Naive thymus-derived CD8-positive, alpha-beta T cell (primary cell): ENCODE data around the gene PPP1R10. TPM values are rescaled to one million over a fixed set of nuclear protein-coding genes. Genes with fewer than 3 reads are reported as not detected.

Experiments
- ATAC-seq, 2 donors: fragments of 150-1000 bp; cut with Tn5 transposase in 1 of 2; sonication (Bioruptor Pico), chemical (Tn5 transposase) in 1 of 2; 1 replicate in 1 of 2; 2 replicates in 1 of 2; pipeline ENCODE4 v1.10.0; 2021; ENCODE audit warnings: mild to moderate bottlenecking in 2 of 2, moderate library complexity in 2 of 2
- POLR2A ChIA-PET: fragments of 350-600 bp; sonication (Branson Sonifier 250); formaldehyde crosslinking; loops from one replicate; lab custom pipeline; 2021; ENCODE audit warnings: antibody characterized with exemption; lab: Charles Lee
- DNase-seq, 10 donors: peaks; one replicate each; pipeline versions ENCODE4 v3.0.0 to v3.0.0-alpha.2; 2020 to 2022
- H3K27ac Mint-ChIP-seq, 10 donors: one replicate each; pipeline ENCODE4 v1.8.0; 2020 to 2022; ENCODE audit warnings: mild to moderate bottlenecking in 10 of 10, mixed read lengths in 10 of 10, moderate library complexity in 4 of 10, inconsistent platforms in 1 of 10
- H3K27me3 Mint-ChIP-seq, 5 donors: one replicate each; pipeline ENCODE4 v1.8.0; 2021 to 2022; ENCODE audit warnings: mixed read lengths in 5 of 5
- H3K36me3 Mint-ChIP-seq, 3 donors: one replicate each; pipeline ENCODE4 v1.8.0; 2020 to 2022; ENCODE audit warnings: mixed read lengths in 3 of 3, mild to moderate bottlenecking in 2 of 3, inconsistent platforms in 1 of 3
- H3K4me1 Mint-ChIP-seq, 4 donors: one replicate each; pipeline ENCODE4 v1.8.0; 2021 to 2022; ENCODE audit warnings: mixed read lengths in 4 of 4
- H3K4me3 Mint-ChIP-seq, 10 donors: one replicate each; pipeline ENCODE4 v1.8.0; 2020 to 2022; ENCODE audit warnings: mild to moderate bottlenecking in 10 of 10, mixed read lengths in 10 of 10, moderate library complexity in 6 of 10, inconsistent platforms in 1 of 10
- H3K9me3 Mint-ChIP-seq, 9 donors: one replicate each; pipeline ENCODE4 v1.8.0; 2020 to 2022; ENCODE audit warnings: mixed read lengths in 9 of 9, mild to moderate bottlenecking in 3 of 9, inconsistent platforms in 1 of 9, moderate library complexity in 1 of 9
- polyA plus RNA-seq, 3 donors: library from polyadenylated mRNA; unstranded; fragments of 300-500 nt; fragmentation: Illumina TruSeq; gene quantifications; one replicate each; pipeline ENCODE4 v1.2.3, GENCODE V29; 2021
- total RNA-seq, 8 experiments: library from RNA in 2 of 8; stranded (reverse) in 2 of 8; gene quantifications; one replicate each; pipeline ENCODE4 v1.2.3 and lab custom pipeline; 2021 to 2026

The PPP1R10 gene
- total and polyA plus RNA-seq, 5 experiments from 2014 or later, result 16.9 to 193 (median 20.2) TPM

DNA sequence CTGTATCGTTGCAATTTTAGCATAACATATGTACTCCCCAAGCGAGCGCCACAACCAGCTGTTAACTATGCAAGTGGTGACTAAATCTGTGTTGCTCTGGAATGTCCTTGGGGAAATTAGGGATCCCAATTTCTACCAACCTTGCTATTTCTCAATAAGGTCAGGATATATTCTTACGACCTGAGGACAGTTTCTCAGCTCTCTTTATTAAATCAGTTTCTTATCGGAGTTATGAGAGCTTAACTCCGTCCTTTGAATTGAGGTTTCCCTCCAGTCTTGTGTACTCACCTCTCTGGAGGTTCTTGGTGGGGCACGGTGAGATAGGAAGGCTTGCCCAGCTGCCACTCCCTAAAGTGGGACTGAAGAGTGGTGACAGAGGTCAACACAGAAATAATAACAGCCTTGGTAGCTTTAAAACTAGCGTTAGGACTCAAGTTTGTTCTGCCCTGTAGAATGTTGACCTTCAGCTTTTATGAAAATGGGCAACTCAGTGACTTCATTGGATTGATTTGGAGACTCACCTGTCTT lies 1.3 kb upstream of the PPP1R10 start:
- H3K27me3 Mint-ChIP-seq, result peaks cover 0 to 8% (median 0%) of the 10 kb centered on the region in 5 donors
- no peak for ATAC-seq
- H3K4me1 Mint-ChIP-seq, result peaks cover 15 to 48% (median 38%) of the 10 kb centered on the region in 4 donors
- H3K9me3 Mint-ChIP-seq, result peaks cover 0 to 3% (median 0%) of the 10 kb centered on the region in 9 donors
- peaks cover 23 to 68% (median 26%) of the 10 kb centered on the region in 3 donors for H3K36me3 Mint-ChIP-seq
- POLR2A ChIA-PET, result interaction anchor here (0.9 to 2.4 kb wide), 35 partner anchors 8 to 923 kb away, joined by 3 to 24 read pairs (median 5); partner anchors contain the start of genes ABCF1, ATAT1, C6orf136 and DHX16
- DNase-seq, result no peak
- H3K4me3 Mint-ChIP-seq, result peak overlapping the region; percentile 92 to 100 (median 99)
- peak overlapping the region; percentile 99 to 100 (median 100) for H3K27ac Mint-ChIP-seq

GRCh38 chr6:30617565-30618269 lies 674 bp upstream of the PPP1R10 start, which contains the start of gene MRPS18B:
TSS of gene MRPS18B (plus strand) at chr6:30617840. CDS start at chr6:30617866, 26 bp downstream.
- ATAC-seq (peak; percentile 71 to 79), DNase-seq (peak; percentile 91 to 100 (median 98))
- POLR2A ChIA-PET, result interaction anchor here (0.6 to 2.4 kb wide), 43 partner anchors 8 to 924 kb away, joined by 3 to 24 read pairs (median 4); partner anchors contain the start of genes ABCF1, ATAT1, C6orf136 and DHX16
- Mint-ChIP-seq H3K27ac (peak within 1 kb of the TSS; percentile 99 to 100 (median 100)), H3K27me3 (peaks cover 0 to 8% (median 0%) of the 10 kb centered on the region in 5 donors), H3K36me3 (peaks cover 23 to 64% (median 26%) of the 10 kb centered on the region in 3 donors), H3K9me3 (peaks cover 0 to 3% (median 0%) of the 10 kb centered on the region in 9 donors), H3K4me1 (peaks cover 16 to 55% (median 44%) of the 10 kb centered on the region in 4 donors), H3K4me3 (peak within 1 kb of the TSS; percentile 92 to 100 (median 99))

DNA sequence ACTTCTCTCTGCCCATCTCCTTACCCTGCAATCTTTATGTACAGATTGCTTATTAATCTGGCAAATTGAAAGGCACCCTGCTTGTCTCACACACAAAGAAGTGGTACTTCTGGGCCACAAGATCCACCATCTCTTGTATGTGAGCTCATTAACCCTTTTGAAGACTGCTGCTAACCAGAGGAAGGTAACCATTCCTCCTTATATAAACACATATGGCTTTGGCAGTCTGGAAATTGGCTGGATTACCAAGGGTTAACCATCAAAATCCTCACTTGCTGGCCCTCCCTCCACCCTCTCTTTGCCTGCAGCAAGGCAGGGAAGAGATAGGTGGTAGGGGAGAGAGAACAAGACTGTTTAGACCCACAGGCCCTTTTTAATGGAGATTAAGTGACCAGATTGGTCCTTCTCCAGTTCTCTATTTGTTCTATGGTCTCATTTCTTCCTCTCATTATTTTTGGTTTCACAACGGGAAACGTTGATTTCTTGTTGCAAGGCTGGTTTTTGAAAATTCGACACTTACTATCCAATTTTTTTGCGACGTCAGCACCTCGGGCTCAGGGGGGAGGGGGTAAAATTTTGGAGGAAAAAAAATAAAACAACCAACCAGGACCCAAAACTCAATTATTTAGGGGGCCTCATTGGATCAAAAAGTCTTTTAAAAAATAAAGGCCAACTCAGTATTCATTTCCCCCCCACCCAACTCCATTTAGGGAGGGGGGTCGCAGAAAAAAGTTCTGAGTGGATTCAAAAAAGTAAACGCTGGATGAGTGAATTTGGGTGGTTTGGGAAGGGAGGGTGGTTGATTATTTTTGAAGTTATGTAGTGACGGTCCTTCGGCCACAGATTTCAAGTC lies 859 bp downstream of the PPP1R10 start:
- peak overlapping the region; percentile 92 to 100 (median 99) for H3K4me3 Mint-ChIP-seq
- H3K4me1 Mint-ChIP-seq, result peaks cover 26 to 69% (median 53%) of the 10 kb centered on the region in 4 donors
- peak in 9 of 10 donors; percentile 27 to 68 (median 62) for DNase-seq
- POLR2A ChIA-PET, result interaction anchor here (0.7 to 4.7 kb wide), 27 partner anchors 11 to 729 kb away, joined by 3 to 78 read pairs (median 12); partner anchors contain the start of genes ABCF1, ATAT1, C6orf136 and DHX16
- H3K27me3 Mint-ChIP-seq, result peaks cover 0 to 8% (median 0%) of the 10 kb centered on the region in 5 donors
- peaks cover 23 to 52% (median 23%) of the 10 kb centered on the region in 3 donors for H3K36me3 Mint-ChIP-seq
- peaks cover 0 to 3% (median 0%) of the 10 kb centered on the region in 9 donors for H3K9me3 Mint-ChIP-seq
- H3K27ac Mint-ChIP-seq, result peak overlapping the region; percentile 99 to 100 (median 100)
- peak in 1 of 2 donors; percentile 2 for ATAC-seq

- Mint-ChIP-seq H3K27me3 (peaks cover 0 to 8% (median 0%) of the 10 kb centered on the region in 5 donors), H3K36me3 (peaks cover 22 to 48% (median 23%) of the 10 kb centered on the region in 3 donors), H3K4me3 (peak overlapping the region; percentile 92 to 100 (median 99)), H3K4me1 (peaks cover 30 to 77% (median 59%) of the 10 kb centered on the region in 4 donors), H3K9me3 (peaks cover 0 to 3% (median 0%) of the 10 kb centered on the region in 9 donors), H3K27ac (peak overlapping the region; percentile 99 to 100 (median 100))
- POLR2A ChIA-PET, result interaction anchor here (0.6 to 4.7 kb wide), 52 partner anchors 10 to 1208 kb away, joined by 3 to 78 read pairs (median 5); partner anchors contain the start of genes ABCF1, ATAT1, C6orf136 and DHX16
- DNase-seq (peak in 7 of 10 donors; percentile 18 to 68 (median 39)), ATAC-seq (no peak)
Measured at GRCh38 chr6:30615219-30615957, 1.7 kb downstream of the PPP1R10 start.

- Mint-ChIP-seq H3K4me1 (peaks cover 33 to 82% (median 65%) of the 10 kb centered on the region in 4 donors), H3K36me3 (peaks cover 22 to 45% (median 23%) of the 10 kb centered on the region in 3 donors), H3K27ac (peak overlapping the region; percentile 99 to 100 (median 100))
Measured at GRCh38 chr6:30614843-30615218, 2.2 kb downstream of the PPP1R10 start.

DNA sequence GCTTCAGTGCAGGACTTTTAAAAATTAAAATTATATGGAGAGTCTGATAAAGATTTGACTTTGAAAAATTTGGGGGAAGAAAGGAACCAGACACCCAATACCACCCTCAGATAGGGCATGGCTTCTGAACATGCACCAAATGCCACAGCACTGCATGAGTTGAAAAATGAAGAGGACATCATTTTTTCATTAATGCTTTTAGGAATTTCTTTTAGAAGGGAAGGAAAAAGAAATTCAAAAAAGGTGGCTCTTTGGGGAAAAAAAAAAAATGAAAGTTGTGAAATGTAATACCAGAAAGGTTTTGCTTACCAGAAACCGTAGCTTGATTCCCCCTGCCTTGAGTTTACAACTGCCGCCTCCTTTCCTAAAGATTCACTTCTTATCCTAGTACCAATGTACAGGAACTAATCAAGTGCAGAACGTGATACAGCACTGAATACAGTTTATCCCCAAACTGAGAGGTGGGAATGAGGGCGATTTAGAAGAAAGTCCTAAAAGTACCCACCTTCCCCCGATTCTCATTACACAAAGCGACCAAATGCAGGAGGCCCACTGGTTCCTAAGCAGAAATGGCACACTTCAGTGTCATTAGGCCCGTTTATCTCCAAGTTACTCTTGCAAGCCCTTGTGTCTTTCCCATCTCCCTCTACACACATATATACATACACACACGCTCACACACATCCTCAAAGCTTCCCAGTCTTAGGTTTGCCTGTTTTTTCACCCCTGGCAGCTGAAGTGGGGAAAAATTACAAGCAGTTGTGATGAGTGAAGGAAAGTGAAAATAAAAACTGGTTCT lies 2.8 kb downstream of the PPP1R10 start:
- Mint-ChIP-seq H3K36me3 (peaks cover 22 to 43% (median 23%) of the 10 kb centered on the region in 3 donors), H3K27ac (peak overlapping the region; percentile 99 to 100 (median 100))

More at GRCh38 chr6:30614843-30615218, 2.2 kb downstream of the PPP1R10 start:
- DNase-seq, result peak; percentile 54 to 95 (median 88)
- Mint-ChIP-seq H3K4me3 (peak overlapping the region; percentile 92 to 100 (median 99)), H3K9me3 (peaks cover 0 to 3% (median 0%) of the 10 kb centered on the region in 9 donors), H3K27me3 (peaks cover 0 to 8% (median 0%) of the 10 kb centered on the region in 5 donors)
- POLR2A ChIA-PET, result interaction anchor here (0.6 to 4.7 kb wide), 46 partner anchors 10 to 1208 kb away, joined by 3 to 78 read pairs (median 6); partner anchors contain the start of genes ABCF1, ATAT1, C6orf136 and GNL1
- peak; percentile 63 for ATAC-seq

GRCh38 chr6:30613251-30614043 lies 3.6 kb downstream of the PPP1R10 start:
- Mint-ChIP-seq H3K36me3 (peaks cover 22 to 48% (median 23%) of the 10 kb centered on the region in 3 donors), H3K27ac (peak overlapping the region; percentile 99 to 100 (median 100)), H3K9me3 (peaks cover 0 to 3% (median 0%) of the 10 kb centered on the region in 9 donors), H3K4me3 (peak overlapping the region; percentile 57 to 100 (median 98)), H3K27me3 (peaks cover 0 to 8% (median 0%) of the 10 kb centered on the region in 5 donors), H3K4me1 (peaks cover 37 to 81% (median 65%) of the 10 kb centered on the region in 4 donors)
- no peak for ATAC-seq
- POLR2A ChIA-PET, result interaction anchor here (0.6 to 4.7 kb wide), 20 partner anchors 8 to 149 kb away, joined by 3 to 78 read pairs (median 12); partner anchors contain the start of genes ABCF1, ATAT1, C6orf136 and GNL1
- no peak for DNase-seq

More for the DNA sequence above, 2.8 kb downstream of the PPP1R10 start:
- POLR2A ChIA-PET, result interaction anchor here (0.6 to 4.7 kb wide), 46 partner anchors 9 to 1209 kb away, joined by 3 to 78 read pairs (median 6); partner anchors contain the start of genes ABCF1, ATAT1, C6orf136 and GNL1
- Mint-ChIP-seq H3K4me1 (peaks cover 35 to 82% (median 65%) of the 10 kb centered on the region in 4 donors), H3K4me3 (peak overlapping the region; percentile 92 to 100 (median 99)), H3K27me3 (peaks cover 0 to 8% (median 0%) of the 10 kb centered on the region in 5 donors), H3K9me3 (peaks cover 0 to 3% (median 0%) of the 10 kb centered on the region in 9 donors)
- DNase-seq (peak in 2 of 10 donors; percentile 26 to 34), ATAC-seq (no peak)

GRCh38 chr6:30612687-30613248 lies 4.3 kb downstream of the PPP1R10 start:
- Mint-ChIP-seq H3K27ac (peak overlapping the region; percentile 99 to 100 (median 100)), H3K4me3 (peak overlapping the region in 2 of 10 donors; percentile 28 to 43), H3K27me3 (peaks cover 0 to 8% (median 0%) of the 10 kb centered on the region in 5 donors), H3K9me3 (peaks cover 0 to 3% (median 0%) of the 10 kb centered on the region in 9 donors), H3K4me1 (peaks cover 38 to 80% (median 64%) of the 10 kb centered on the region in 4 donors), H3K36me3 (peaks cover 22 to 55% (median 23%) of the 10 kb centered on the region in 3 donors)
- POLR2A ChIA-PET, result interaction anchor here (0.5 to 4.7 kb wide), 17 partner anchors 8 to 127 kb away, joined by 3 to 78 read pairs (median 10); partner anchors contain the start of genes ABCF1, ATAT1, GNL1 and PRR3
- ATAC-seq, result no peak
- no peak for DNase-seq

- POLR2A ChIA-PET, result interaction anchor here (0.5 to 4.7 kb wide), 9 partner anchors 13 to 122 kb away, joined by 3 to 78 read pairs (median 5); partner anchors contain the start of genes ABCF1, GNL1, PRR3 and TUBB
- ATAC-seq, result no peak
- Mint-ChIP-seq H3K9me3 (peaks cover 0 to 3% (median 0%) of the 10 kb centered on the region in 9 donors), H3K27me3 (peaks cover 0 to 2% (median 0%) of the 10 kb centered on the region in 5 donors), H3K4me1 (peaks cover 39 to 84% (median 68%) of the 10 kb centered on the region in 4 donors), H3K4me3 (peak overlapping the region in 2 of 10 donors; percentile 4 to 55), H3K36me3 (peaks cover 22 to 60% (median 24%) of the 10 kb centered on the region in 3 donors), H3K27ac (peak overlapping the region; percentile 5 to 100 (median 88))
- no peak for DNase-seq
Measured at GRCh38 chr6:30612213-30612612, 4.8 kb downstream of the PPP1R10 start.
